ENCODE results near the gene FGFR1OP2. TPM values are rescaled to one million over a fixed set of nuclear protein-coding genes. Genes with fewer than 3 reads are reported as not detected.
"Not testable (repeated sequence)": the region's sequence is repeated elsewhere in the genome, so short reads cannot be mapped to it uniquely, and the experiment has no call there.

The FGFR1OP2 gene
- polyA plus RNA-seq, 2 donors = 17.8 to 20.2 TPM

- Histone ChIP-seq H3K4me3 (ENCODE audit: low read depth in 1 of 2, low read length in 2 of 2) (peak overlapping the region in 1 of 2 donors; percentile 81), H3K27me3 (ENCODE audit: control insufficient read depth in 1 of 2, insufficient read depth in 2 of 2, low read length in 2 of 2) (no peaks in the 10 kb centered on the region), H3K4me1 (ENCODE audit: control insufficient read depth in 2 of 2, insufficient read depth in 2 of 2, low read length in 1 of 2) (peaks cover 0 to 2% of the 10 kb centered on the region in 2 donors), H3K27ac (ENCODE audit: low read depth in 2 of 2, low read length in 1 of 2) (no peak overlapping the region), H3K9me3 (ENCODE audit: control insufficient read depth in 2 of 2, insufficient read depth in 1 of 2, low read depth in 1 of 2, low read length in 1 of 2) (no peaks in the 10 kb centered on the region), H3K36me3 (ENCODE audit: control insufficient read depth in 2 of 2, insufficient read depth in 2 of 2, low read length in 1 of 2) (no peaks in the 10 kb centered on the region)
- WGBS, 2 donors = 18 to 27% methylated on average over 1 of the region's 1 CpG
Observed at GRCh38 chr12:26939953-26940352, 1.7 kb downstream of the FGFR1OP2 start.

GRCh38 chr12:26940516-26941214, 2.4 kb downstream of the FGFR1OP2 start:
- H3K4me1 ChIP-seq (ENCODE audit: control insufficient read depth in 2 of 2, insufficient read depth in 2 of 2, low read length in 1 of 2) = peaks cover 0 to 2% of the 10 kb centered on the region in 2 donors
- no peak overlapping the region for H3K27ac ChIP-seq (ENCODE audit: low read depth in 2 of 2, low read length in 1 of 2)
- peaks cover 0 to 2% of the 10 kb centered on the region in 2 donors for H3K9me3 ChIP-seq (ENCODE audit: control insufficient read depth in 2 of 2, insufficient read depth in 1 of 2, low read depth in 1 of 2, low read length in 1 of 2)
- H3K27me3 ChIP-seq (ENCODE audit: control insufficient read depth in 1 of 2, insufficient read depth in 2 of 2, low read length in 2 of 2) = no peaks in the 10 kb centered on the region
- 63 to 66% methylated on average over 3 of the region's 3 CpGs for WGBS, 2 donors
- no peaks in the 10 kb centered on the region for H3K36me3 ChIP-seq (ENCODE audit: control insufficient read depth in 2 of 2, insufficient read depth in 2 of 2, low read length in 1 of 2)
- no peak overlapping the region for H3K4me3 ChIP-seq (ENCODE audit: low read depth in 1 of 2, low read length in 2 of 2)

GRCh38 chr12:26941215-26941594, 2.9 kb downstream of the FGFR1OP2 start:
- H3K9me3 ChIP-seq (ENCODE audit: control insufficient read depth in 2 of 2, insufficient read depth in 1 of 2, low read depth in 1 of 2, low read length in 1 of 2) = peaks cover 0 to 2% of the 10 kb centered on the region in 2 donors
- 47 to 61% methylated on average over 1 of the region's 1 CpG for WGBS, 2 donors
- no peaks in the 10 kb centered on the region for H3K36me3 ChIP-seq (ENCODE audit: control insufficient read depth in 2 of 2, insufficient read depth in 2 of 2, low read length in 1 of 2)
- H3K27ac ChIP-seq (ENCODE audit: low read depth in 2 of 2, low read length in 1 of 2) = no peak overlapping the region
- no peaks in the 10 kb centered on the region for H3K27me3 ChIP-seq (ENCODE audit: control insufficient read depth in 1 of 2, insufficient read depth in 2 of 2, low read length in 2 of 2)
- no peaks in the 10 kb centered on the region for H3K4me1 ChIP-seq (ENCODE audit: control insufficient read depth in 2 of 2, insufficient read depth in 2 of 2, low read length in 1 of 2)
- no peak overlapping the region for H3K4me3 ChIP-seq (ENCODE audit: low read depth in 1 of 2, low read length in 2 of 2)

GRCh38 chr12:26948309-26948708, 10.0 kb downstream of the FGFR1OP2 start:
- no peaks in the 10 kb centered on the region for H3K36me3 ChIP-seq (ENCODE audit: control insufficient read depth in 2 of 2, insufficient read depth in 2 of 2, low read length in 1 of 2)
- peaks cover 0 to 2% of the 10 kb centered on the region in 2 donors for H3K9me3 ChIP-seq (ENCODE audit: control insufficient read depth in 2 of 2, insufficient read depth in 1 of 2, low read depth in 1 of 2, low read length in 1 of 2)
- 77 to 82% methylated on average over 1 of the region's 1 CpG for WGBS, 2 donors
- no peak overlapping the region for H3K27ac ChIP-seq (ENCODE audit: low read depth in 2 of 2, low read length in 1 of 2)
- H3K4me1 ChIP-seq (ENCODE audit: control insufficient read depth in 2 of 2, insufficient read depth in 2 of 2, low read length in 1 of 2) = no peaks in the 10 kb centered on the region
- no peak overlapping the region for H3K4me3 ChIP-seq (ENCODE audit: low read depth in 1 of 2, low read length in 2 of 2)
- no peaks in the 10 kb centered on the region for H3K27me3 ChIP-seq (ENCODE audit: control insufficient read depth in 1 of 2, insufficient read depth in 2 of 2, low read length in 2 of 2)

- Histone ChIP-seq H3K27ac (ENCODE audit: low read depth in 2 of 2, low read length in 1 of 2) (no peak overlapping the region), H3K36me3 (ENCODE audit: control insufficient read depth in 2 of 2, insufficient read depth in 2 of 2, low read length in 1 of 2) (peaks cover 0 to 10% of the 10 kb centered on the region in 2 donors), H3K4me1 (ENCODE audit: control insufficient read depth in 2 of 2, insufficient read depth in 2 of 2, low read length in 1 of 2) (no peaks in the 10 kb centered on the region), H3K9me3 (ENCODE audit: control insufficient read depth in 2 of 2, insufficient read depth in 1 of 2, low read depth in 1 of 2, low read length in 1 of 2) (no peaks in the 10 kb centered on the region), H3K4me3 (ENCODE audit: low read depth in 1 of 2, low read length in 2 of 2) (no peak overlapping the region), H3K27me3 (ENCODE audit: control insufficient read depth in 1 of 2, insufficient read depth in 2 of 2, low read length in 2 of 2) (no peaks in the 10 kb centered on the region)
- 69 to 70% methylated on average over 1 of the region's 1 CpG for WGBS, 2 donors
Observed at GRCh38 chr12:26953447-26953846, 15.2 kb downstream of the FGFR1OP2 start.

- no peak overlapping the region for H3K4me3 ChIP-seq (ENCODE audit: low read depth in 1 of 2, low read length in 2 of 2)
- WGBS, 2 donors = 77 to 80% methylated on average over 4 of the region's 4 CpGs
- H3K9me3 ChIP-seq (ENCODE audit: control insufficient read depth in 2 of 2, insufficient read depth in 1 of 2, low read depth in 1 of 2, low read length in 1 of 2) = no peaks in the 10 kb centered on the region
- peaks cover 0 to 10% of the 10 kb centered on the region in 2 donors for H3K36me3 ChIP-seq (ENCODE audit: control insufficient read depth in 2 of 2, insufficient read depth in 2 of 2, low read length in 1 of 2)
- no peaks in the 10 kb centered on the region for H3K27me3 ChIP-seq (ENCODE audit: control insufficient read depth in 1 of 2, insufficient read depth in 2 of 2, low read length in 2 of 2)
- no peaks in the 10 kb centered on the region for H3K4me1 ChIP-seq (ENCODE audit: control insufficient read depth in 2 of 2, insufficient read depth in 2 of 2, low read length in 1 of 2)
- H3K27ac ChIP-seq (ENCODE audit: low read depth in 2 of 2, low read length in 1 of 2) = no peak overlapping the region
Observed at GRCh38 chr12:26954027-26954426, 15.8 kb downstream of the FGFR1OP2 start.

- H3K4me1 ChIP-seq (ENCODE audit: control insufficient read depth in 2 of 2, insufficient read depth in 2 of 2, low read length in 1 of 2); H3K27me3 ChIP-seq (ENCODE audit: control insufficient read depth in 1 of 2, insufficient read depth in 2 of 2, low read length in 2 of 2); H3K27ac ChIP-seq (ENCODE audit: low read depth in 2 of 2, low read length in 1 of 2); H3K9me3 ChIP-seq (ENCODE audit: control insufficient read depth in 2 of 2, insufficient read depth in 1 of 2, low read depth in 1 of 2, low read length in 1 of 2); H3K4me3 ChIP-seq (ENCODE audit: low read depth in 1 of 2, low read length in 2 of 2): not testable (repeated sequence)
- WGBS, 2 donors = 94 to 95% methylated on average over 7 of the region's 7 CpGs
- peaks cover 0 to 15% of the 10 kb centered on the region in 2 donors for H3K36me3 ChIP-seq (ENCODE audit: control insufficient read depth in 2 of 2, insufficient read depth in 2 of 2, low read length in 1 of 2)
Observed at GRCh38 chr12:26961391-26961790, 23.1 kb downstream of the FGFR1OP2 start.

GRCh38 chr12:26961803-26962202, 23.5 kb downstream of the FGFR1OP2 start:
- no peaks in the 10 kb centered on the region for H3K27me3 ChIP-seq (ENCODE audit: control insufficient read depth in 1 of 2, insufficient read depth in 2 of 2, low read length in 2 of 2)
- no peaks in the 10 kb centered on the region for H3K4me1 ChIP-seq (ENCODE audit: control insufficient read depth in 2 of 2, insufficient read depth in 2 of 2, low read length in 1 of 2)
- no peaks in the 10 kb centered on the region for H3K9me3 ChIP-seq (ENCODE audit: control insufficient read depth in 2 of 2, insufficient read depth in 1 of 2, low read depth in 1 of 2, low read length in 1 of 2)
- WGBS, 2 donors = 77 to 83% methylated on average over 1 of the region's 1 CpG
- no peak overlapping the region for H3K27ac ChIP-seq (ENCODE audit: low read depth in 2 of 2, low read length in 1 of 2)
- H3K4me3 ChIP-seq (ENCODE audit: low read depth in 1 of 2, low read length in 2 of 2) = no peak overlapping the region
- peaks cover 0 to 12% of the 10 kb centered on the region in 2 donors for H3K36me3 ChIP-seq (ENCODE audit: control insufficient read depth in 2 of 2, insufficient read depth in 2 of 2, low read length in 1 of 2)

- H3K9me3 ChIP-seq (ENCODE audit: control insufficient read depth in 2 of 2, insufficient read depth in 1 of 2, low read depth in 1 of 2, low read length in 1 of 2) = no peaks in the 10 kb centered on the region
- no peaks in the 10 kb centered on the region for H3K4me1 ChIP-seq (ENCODE audit: control insufficient read depth in 2 of 2, insufficient read depth in 2 of 2, low read length in 1 of 2)
- no peak overlapping the region for H3K4me3 ChIP-seq (ENCODE audit: low read depth in 1 of 2, low read length in 2 of 2)
- no peaks in the 10 kb centered on the region for H3K27me3 ChIP-seq (ENCODE audit: control insufficient read depth in 1 of 2, insufficient read depth in 2 of 2, low read length in 2 of 2)
- H3K27ac ChIP-seq (ENCODE audit: low read depth in 2 of 2, low read length in 1 of 2) = no peak overlapping the region
- 94 to 97% methylated on average over 1 of the region's 1 CpG for WGBS, 2 donors
- H3K36me3 ChIP-seq (ENCODE audit: control insufficient read depth in 2 of 2, insufficient read depth in 2 of 2, low read length in 1 of 2) = peaks cover 0 to 5% of the 10 kb centered on the region in 2 donors
Observed at GRCh38 chr12:26963413-26963812, 25.1 kb downstream of the FGFR1OP2 start.

GRCh38 chr12:26966842-26967241, 28.6 kb downstream of the FGFR1OP2 start:
- Histone ChIP-seq H3K4me3 (ENCODE audit: low read depth in 1 of 2, low read length in 2 of 2) (no peak overlapping the region), H3K27ac (ENCODE audit: low read depth in 2 of 2, low read length in 1 of 2) (no peak overlapping the region), H3K4me1 (ENCODE audit: control insufficient read depth in 2 of 2, insufficient read depth in 2 of 2, low read length in 1 of 2) (no peaks in the 10 kb centered on the region), H3K36me3 (ENCODE audit: control insufficient read depth in 2 of 2, insufficient read depth in 2 of 2, low read length in 1 of 2) (peaks cover 2 to 5% of the 10 kb centered on the region in 2 donors), H3K27me3 (ENCODE audit: control insufficient read depth in 1 of 2, insufficient read depth in 2 of 2, low read length in 2 of 2) (no peaks in the 10 kb centered on the region), H3K9me3 (ENCODE audit: control insufficient read depth in 2 of 2, insufficient read depth in 1 of 2, low read depth in 1 of 2, low read length in 1 of 2) (no peaks in the 10 kb centered on the region)
- 92 to 95% methylated on average over 3 of the region's 3 CpGs for WGBS, 2 donors

Measured in esophagus (tissue), 2 donors.